Mononuclear cell (primary cell): ENCODE measurements around the gene MAPT. TPM values are rescaled to one million over a fixed set of nuclear protein-coding genes. Genes with fewer than 3 reads are reported as not detected.

Source experiments
- H3K27me3 ChIP-seq: 2 replicates; pipeline ENCODE4 v1.6.0; 2011; ENCODE audit warnings: low read length, control low read depth; ENCODE audit not compliant: insufficient read depth
- H3K4me1 ChIP-seq: 2 replicates; pipeline ENCODE4 v1.5.1; 2011; ENCODE audit warnings: mild to moderate bottlenecking, low read length, control low read depth; ENCODE audit not compliant: insufficient read depth
- H3K4me3 ChIP-seq: 2 replicates; pipeline ENCODE4 v1.5.1; 2011; ENCODE audit warnings: mild to moderate bottlenecking, low read length, moderate library complexity
- H3K9me3 ChIP-seq: 2 replicates; pipeline ENCODE4 v1.5.1; 2011; ENCODE audit warnings: low read depth, mild to moderate bottlenecking, control low read depth, low read length
- total RNA-seq: library from RNA; depleted of rRNA; stranded (reverse); fragments of >200 nt; gene quantifications from one replicate; pipeline ENCODE4 v1.2.3, GENCODE V29; 2012

MAPT gene
- total RNA-seq, 1 donor, result 0.10 TPM

GRCh38 chr17:45873728-45874127, 20.6 kb upstream of the MAPT start:
- no peak overlapping the region for H3K4me3 ChIP-seq
- no peaks in the 10 kb centered on the region for H3K4me1 ChIP-seq
- H3K27me3 ChIP-seq, result peaks cover 3% of the 10 kb centered on the region
- no peaks in the 10 kb centered on the region for H3K9me3 ChIP-seq

DNA sequence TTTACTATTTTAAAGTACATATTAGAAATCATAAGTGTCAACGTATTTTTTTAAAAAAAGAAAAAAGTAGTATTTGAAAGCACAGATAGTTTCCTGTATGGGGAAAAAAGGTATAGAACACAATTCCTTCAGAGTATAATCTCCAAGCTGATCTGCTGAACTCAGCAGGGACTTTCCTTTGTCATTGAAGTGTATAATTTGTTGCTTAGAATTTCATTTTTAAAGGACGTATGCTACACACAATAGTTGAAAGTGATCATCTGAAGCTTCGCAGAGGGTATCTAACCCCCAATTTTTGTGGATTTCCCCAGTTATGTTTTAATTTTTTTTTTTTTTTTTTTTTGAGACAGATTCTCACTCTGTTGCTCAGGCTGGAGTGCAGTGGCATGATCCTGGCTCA, 20.2 kb upstream of the MAPT start:
- Histone ChIP-seq H3K4me1 (no peaks in the 10 kb centered on the region), H3K9me3 (no peaks in the 10 kb centered on the region), H3K4me3 (no peak overlapping the region), H3K27me3 (peaks cover 3% of the 10 kb centered on the region)

GRCh38 chr17:45876539-45876938, 17.8 kb upstream of the MAPT start:
- Histone ChIP-seq H3K27me3 (peaks cover 3% of the 10 kb centered on the region), H3K9me3 (no peaks in the 10 kb centered on the region), H3K4me3 (no peak overlapping the region), H3K4me1 (no peaks in the 10 kb centered on the region)

GRCh38 chr17:45877467-45877866, 16.9 kb upstream of the MAPT start:
- H3K4me3 ChIP-seq, result no peak overlapping the region
- H3K27me3 ChIP-seq, result peaks cover 3% of the 10 kb centered on the region
- no peaks in the 10 kb centered on the region for H3K4me1 ChIP-seq
- no peaks in the 10 kb centered on the region for H3K9me3 ChIP-seq

- Histone ChIP-seq H3K4me1 (no peaks in the 10 kb centered on the region), H3K4me3 (no peak overlapping the region), H3K27me3 (no peaks in the 10 kb centered on the region), H3K9me3 (no peaks in the 10 kb centered on the region)
These were observed 11.3 kb upstream of the MAPT start for GRCh38 chr17:45883063-45883462.

DNA sequence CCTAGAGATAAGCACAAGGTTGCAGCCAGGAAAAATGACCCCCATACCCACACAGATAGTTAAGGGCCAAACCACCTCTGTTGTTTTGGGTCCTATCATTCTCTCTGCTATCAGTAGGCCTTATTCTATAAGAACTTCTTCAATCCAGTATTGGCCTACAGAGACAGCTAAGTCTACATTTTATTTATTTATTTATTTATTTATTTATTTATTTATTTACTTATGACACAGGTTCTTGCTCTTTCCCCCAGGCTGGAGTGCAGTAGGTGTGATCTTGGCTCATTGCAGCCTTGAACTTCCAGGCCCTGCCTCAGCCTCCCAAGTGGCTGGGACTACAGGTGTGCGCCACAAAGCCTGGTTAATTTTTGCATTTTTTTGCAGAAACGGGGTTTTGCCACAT, 7.5 kb upstream of the MAPT start:
- Histone ChIP-seq H3K9me3 (no peaks in the 10 kb centered on the region), H3K4me3 (no peak overlapping the region), H3K27me3 (peaks cover 3% of the 10 kb centered on the region), H3K4me1 (no peaks in the 10 kb centered on the region)

- peaks cover 8% of the 10 kb centered on the region for H3K27me3 ChIP-seq
- H3K4me1 ChIP-seq, result no peaks in the 10 kb centered on the region
- H3K4me3 ChIP-seq, result no peak overlapping the region
- no peaks in the 10 kb centered on the region for H3K9me3 ChIP-seq
These were observed 6.0 kb upstream of the MAPT start for GRCh38 chr17:45888392-45888791.

GRCh38 chr17:45889579-45889978, 4.8 kb upstream of the MAPT start:
- Histone ChIP-seq H3K4me3 (no peak overlapping the region), H3K9me3 (no peaks in the 10 kb centered on the region), H3K4me1 (peaks cover 7% of the 10 kb centered on the region), H3K27me3 (peaks cover 11% of the 10 kb centered on the region)

DNA sequence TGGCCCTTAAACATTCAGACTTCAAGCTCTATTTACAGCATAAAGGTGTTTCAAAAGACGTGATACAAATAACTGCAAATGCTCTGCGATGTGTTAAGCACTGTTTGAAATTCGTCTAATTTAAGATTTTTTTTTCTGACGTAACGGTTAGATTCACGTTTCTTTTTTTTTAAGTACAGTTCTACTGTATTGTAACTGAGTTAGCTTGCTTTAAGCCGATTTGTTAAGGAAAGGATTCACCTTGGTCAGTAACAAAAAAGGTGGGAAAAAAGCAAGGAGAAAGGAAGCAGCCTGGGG, 681 bp upstream of the MAPT start:
- Histone ChIP-seq H3K4me1 (peaks cover 40% of the 10 kb centered on the region), H3K4me3 (peak overlapping the region; percentile 47), H3K27me3 (peaks cover 42% of the 10 kb centered on the region), H3K9me3 (no peaks in the 10 kb centered on the region)

DNA sequence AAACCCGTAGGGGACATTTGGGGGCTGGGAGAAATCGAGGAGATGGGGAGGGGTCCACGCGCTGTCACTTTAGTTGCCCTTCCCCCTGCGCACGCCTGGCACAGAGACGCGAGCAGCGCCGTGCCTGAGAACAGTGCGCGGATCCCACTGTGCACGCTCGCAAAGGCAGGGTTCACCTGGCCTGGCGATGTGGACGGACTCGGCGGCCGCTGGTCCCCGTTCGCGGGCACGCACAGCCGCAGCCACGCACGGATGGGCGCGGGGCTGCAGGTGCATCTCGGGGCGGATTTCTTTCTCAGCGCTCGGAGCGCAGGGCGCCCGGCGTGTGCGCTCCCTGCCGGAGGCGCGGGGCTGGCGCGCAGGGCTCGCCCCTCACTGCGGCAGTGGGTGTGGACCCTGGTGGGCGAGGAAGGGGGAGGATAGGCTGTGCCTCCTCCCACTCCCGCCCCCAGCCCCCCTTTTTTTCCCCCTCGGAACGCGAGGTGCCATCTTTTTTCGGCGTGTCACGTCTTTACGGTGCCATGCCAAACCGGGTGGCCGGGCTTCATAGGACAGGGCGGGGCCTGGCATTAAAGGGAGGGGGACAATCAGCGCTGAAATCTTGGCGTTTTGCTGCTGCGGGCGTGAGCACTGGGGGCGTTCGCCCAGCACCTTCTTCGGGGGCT, 1.1 kb downstream of the MAPT start:
- H3K27me3 ChIP-seq, result peaks cover 54% of the 10 kb centered on the region

GRCh38 chr17:45895969-45896785, 1.8 kb downstream of the MAPT start:
- H3K4me3 ChIP-seq, result no peak overlapping the region
- peaks cover 40% of the 10 kb centered on the region for H3K4me1 ChIP-seq
- H3K27me3 ChIP-seq, result peaks cover 57% of the 10 kb centered on the region
- H3K9me3 ChIP-seq, result no peaks in the 10 kb centered on the region

More for the DNA sequence above, 1.1 kb downstream of the MAPT start:
- Histone ChIP-seq H3K4me1 (peaks cover 40% of the 10 kb centered on the region), H3K9me3 (no peaks in the 10 kb centered on the region), H3K4me3 (peak overlapping the region; percentile 47)

- H3K27me3 ChIP-seq, result peaks cover 61% of the 10 kb centered on the region
These were observed 2.7 kb downstream of the MAPT start for GRCh38 chr17:45896803-45897693.

GRCh38 chr17:45900136-45900535, 5.8 kb downstream of the MAPT start:
- H3K9me3 ChIP-seq, result no peaks in the 10 kb centered on the region
- H3K4me3 ChIP-seq, result no peak overlapping the region
- peaks cover 27% of the 10 kb centered on the region for H3K4me1 ChIP-seq
- H3K27me3 ChIP-seq, result peaks cover 63% of the 10 kb centered on the region

More at GRCh38 chr17:45896803-45897693, 2.7 kb downstream of the MAPT start:
- Histone ChIP-seq H3K4me1 (peaks cover 40% of the 10 kb centered on the region), H3K9me3 (no peaks in the 10 kb centered on the region), H3K4me3 (no peak overlapping the region)

- Histone ChIP-seq H3K4me1 (peaks cover 19% of the 10 kb centered on the region), H3K27me3 (peaks cover 59% of the 10 kb centered on the region)
These were observed 6.5 kb downstream of the MAPT start for GRCh38 chr17:45900723-45901415.

More at GRCh38 chr17:45900723-45901415, 6.5 kb downstream of the MAPT start:
- H3K4me3 ChIP-seq, result no peak overlapping the region
- no peaks in the 10 kb centered on the region for H3K9me3 ChIP-seq
